ENCODE measurements around the gene CXCL1. TPM values are rescaled to one million over a fixed set of nuclear protein-coding genes. Genes with fewer than 3 reads are reported as not detected.
"Not testable (repeated sequence)": the region's sequence is repeated elsewhere in the genome, so short reads cannot be mapped to it uniquely, and the experiment has no call there.

The CXCL1 gene
- total RNA-seq, 1 experiment from 2014 or later = 0.45 TPM

GRCh38 chr4:73895201-73896175, 26.3 kb downstream of the CXCL1 start:
- no peak for TF ChIP-seq EZH2 (IDR thresholded peaks at IDR 0.05; ENCODE audit: borderline replicate concordance, low read depth, low read length, poor library complexity, severe bottlenecking)
- TF ChIP-seq, protein P1, sequence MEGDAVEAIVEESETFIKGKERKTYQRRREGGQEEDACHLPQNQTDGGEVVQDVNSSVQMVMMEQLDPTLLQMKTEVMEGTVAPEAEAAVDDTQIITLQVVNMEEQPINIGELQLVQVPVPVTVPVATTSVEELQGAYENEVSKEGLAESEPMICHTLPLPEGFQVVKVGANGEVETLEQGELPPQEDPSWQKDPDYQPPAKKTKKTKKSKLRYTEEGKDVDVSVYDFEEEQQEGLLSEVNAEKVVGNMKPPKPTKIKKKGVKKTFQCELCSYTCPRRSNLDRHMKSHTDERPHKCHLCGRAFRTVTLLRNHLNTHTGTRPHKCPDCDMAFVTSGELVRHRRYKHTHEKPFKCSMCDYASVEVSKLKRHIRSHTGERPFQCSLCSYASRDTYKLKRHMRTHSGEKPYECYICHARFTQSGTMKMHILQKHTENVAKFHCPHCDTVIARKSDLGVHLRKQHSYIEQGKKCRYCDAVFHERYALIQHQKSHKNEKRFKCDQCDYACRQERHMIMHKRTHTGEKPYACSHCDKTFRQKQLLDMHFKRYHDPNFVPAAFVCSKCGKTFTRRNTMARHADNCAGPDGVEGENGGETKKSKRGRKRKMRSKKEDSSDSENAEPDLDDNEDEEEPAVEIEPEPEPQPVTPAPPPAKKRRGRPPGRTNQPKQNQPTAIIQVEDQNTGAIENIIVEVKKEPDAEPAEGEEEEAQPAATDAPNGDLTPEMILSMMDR (conservative IDR thresholded peaks at IDR 0.05; ENCODE audit: low read depth, low read length) = no peak
- Histone ChIP-seq H3K9me3 (ENCODE audit: low read depth, low read length, poor library complexity, severe bottlenecking) (no peaks in the 10 kb centered on the region), H3K4me3 (ENCODE audit: low read depth, low read length, poor library complexity, severe bottlenecking) (no peak overlapping the region), H3K27me3 (replicated peaks; ENCODE audit: insufficient read depth, low read depth, low read length, poor library complexity) (no peaks in the 10 kb centered on the region), H3K4me1 (ENCODE audit: insufficient read depth, low read length, poor library complexity, severe bottlenecking) (no peaks in the 10 kb centered on the region), H3K27ac (ENCODE audit: low read depth, low read length, poor library complexity, severe bottlenecking) (no peak overlapping the region), H3K36me3 (ENCODE audit: insufficient read depth, low read length, poor library complexity, severe bottlenecking) (no peaks in the 10 kb centered on the region)
- DNase-seq (ENCODE audit: low spot score) = no peak
- POLR2A ChIA-PET (ENCODE audit: low non-redundant PET) = no interaction called here
- CTCF ChIA-PET = no interaction called here
- no TSS peak for BruUV-seq (replicated peaks)
- intact Hi-C loops (cut with micrococcal nuclease; ENCODE audit: unreplicated experiment) = no loop called here

DNA sequence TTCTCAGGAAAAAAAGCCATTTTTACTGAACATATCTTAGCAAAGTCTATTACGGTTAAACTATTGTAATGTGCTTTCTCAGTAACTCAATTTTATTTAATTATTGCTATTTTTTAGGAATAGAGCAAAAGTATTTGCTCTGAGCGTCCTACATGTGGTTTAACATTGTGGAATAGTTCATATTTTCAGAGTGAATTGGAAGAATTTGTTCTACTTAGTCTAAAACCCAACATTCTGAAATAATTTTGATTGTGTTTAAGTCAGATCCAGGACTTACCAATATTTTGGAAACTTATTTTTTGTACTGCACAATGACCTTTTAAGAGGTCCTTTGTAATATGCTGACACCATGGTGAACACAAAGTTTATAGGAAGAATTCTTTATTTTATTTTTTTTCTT, 27.2 kb downstream of the CXCL1 start:
- TF ChIP-seq, protein P1 (conservative IDR thresholded peaks at IDR 0.05; ENCODE audit: low read depth, low read length) = no peak
- no peak for TF ChIP-seq EZH2 (IDR thresholded peaks at IDR 0.05; ENCODE audit: borderline replicate concordance, low read depth, low read length, poor library complexity, severe bottlenecking)
- ChIA-PET CTCF (no interaction called here), POLR2A (ENCODE audit: low non-redundant PET) (no interaction called here)
- no peak for DNase-seq (ENCODE audit: low spot score)
- Histone ChIP-seq H3K9me3 (ENCODE audit: low read depth, low read length, poor library complexity, severe bottlenecking) (no peaks in the 10 kb centered on the region), H3K36me3 (ENCODE audit: insufficient read depth, low read length, poor library complexity, severe bottlenecking) (no peaks in the 10 kb centered on the region), H3K27ac (ENCODE audit: low read depth, low read length, poor library complexity, severe bottlenecking) (no peak overlapping the region), H3K4me3 (ENCODE audit: low read depth, low read length, poor library complexity, severe bottlenecking) (no peak overlapping the region), H3K4me1 (ENCODE audit: insufficient read depth, low read length, poor library complexity, severe bottlenecking) (no peaks in the 10 kb centered on the region), H3K27me3 (replicated peaks; ENCODE audit: insufficient read depth, low read depth, low read length, poor library complexity) (no peaks in the 10 kb centered on the region)
- intact Hi-C loops (cut with micrococcal nuclease; ENCODE audit: unreplicated experiment) = no loop called here
- no TSS peak for BruUV-seq (replicated peaks)

GRCh38 chr4:73897380-73898136, 28.4 kb downstream of the CXCL1 start:
- Histone ChIP-seq H3K36me3 (ENCODE audit: insufficient read depth, low read length, poor library complexity, severe bottlenecking) (no peaks in the 10 kb centered on the region), H3K4me1 (ENCODE audit: insufficient read depth, low read length, poor library complexity, severe bottlenecking) (no peaks in the 10 kb centered on the region), H3K9me3 (ENCODE audit: low read depth, low read length, poor library complexity, severe bottlenecking) (no peaks in the 10 kb centered on the region), H3K27ac (ENCODE audit: low read depth, low read length, poor library complexity, severe bottlenecking) (no peak overlapping the region), H3K4me3 (ENCODE audit: low read depth, low read length, poor library complexity, severe bottlenecking) (no peak overlapping the region), H3K27me3 (replicated peaks; ENCODE audit: insufficient read depth, low read depth, low read length, poor library complexity) (no peaks in the 10 kb centered on the region)
- CTCF ChIA-PET = no interaction called here
- no peak for DNase-seq (ENCODE audit: low spot score)
- TF ChIP-seq EZH2 (IDR thresholded peaks at IDR 0.05; ENCODE audit: borderline replicate concordance, low read depth, low read length, poor library complexity, severe bottlenecking) = no peak
- TF ChIP-seq, protein P1 (conservative IDR thresholded peaks at IDR 0.05; ENCODE audit: low read depth, low read length) = no peak
- POLR2A ChIA-PET (ENCODE audit: low non-redundant PET) = no interaction called here
- intact Hi-C loops (cut with micrococcal nuclease; ENCODE audit: unreplicated experiment) = no loop called here
- BruUV-seq (replicated peaks) = no TSS peak

- H3K36me3 ChIP-seq (ENCODE audit: insufficient read depth, low read length, poor library complexity, severe bottlenecking); DNase-seq (ENCODE audit: low spot score); H3K4me3 ChIP-seq (ENCODE audit: low read depth, low read length, poor library complexity, severe bottlenecking); H3K9me3 ChIP-seq (ENCODE audit: low read depth, low read length, poor library complexity, severe bottlenecking); BruUV-seq (replicated peaks); H3K4me1 ChIP-seq (ENCODE audit: insufficient read depth, low read length, poor library complexity, severe bottlenecking); H3K27me3 ChIP-seq (replicated peaks; ENCODE audit: insufficient read depth, low read depth, low read length, poor library complexity); H3K27ac ChIP-seq (ENCODE audit: low read depth, low read length, poor library complexity, severe bottlenecking); POLR2A ChIA-PET (ENCODE audit: low non-redundant PET); intact Hi-C loops (cut with micrococcal nuclease; ENCODE audit: unreplicated experiment): not testable (repeated sequence)
- CTCF ChIA-PET = interaction anchor here (0.6 kb wide), 1 partner anchor 11 kb away, joined by 3 read pairs; no protein-coding TSS in a partner anchor
These were observed 30.1 kb downstream of the CXCL1 start for GRCh38 chr4:73899338-73899737.
